HG02759 (cell line): ENCODE data around the gene PACSIN2.
"Not testable (repeated sequence)": the region's sequence is repeated elsewhere in the genome, so short reads cannot be mapped to it uniquely, and the experiment has no call there.

Source experiments
- ATAC-seq: cut with Tn5 transposase; IDR thresholded peaks from one replicate; pipeline ENCODE4 v1.9.1; 2021; ENCODE audit warnings: mild to moderate bottlenecking, moderate library complexity; ENCODE audit not compliant: unreplicated experiment

The PACSIN2 gene

DNA sequence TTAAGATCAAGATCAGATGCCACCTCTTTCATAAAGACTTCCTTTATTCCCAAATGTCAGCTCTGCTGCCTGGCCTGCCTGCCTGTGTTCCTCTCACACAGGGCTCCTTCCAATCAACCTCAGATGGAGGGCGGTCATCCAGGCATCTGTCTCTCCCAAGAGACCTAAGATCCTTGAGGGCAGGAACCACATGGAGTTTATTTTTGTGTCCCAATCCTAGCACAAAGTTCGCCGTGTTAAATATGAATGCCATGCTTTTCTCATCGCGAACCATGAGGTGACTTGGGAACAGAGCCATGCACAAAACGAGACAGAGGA, 85.2 kb downstream of the PACSIN2 start:
- no peak for ATAC-seq

DNA sequence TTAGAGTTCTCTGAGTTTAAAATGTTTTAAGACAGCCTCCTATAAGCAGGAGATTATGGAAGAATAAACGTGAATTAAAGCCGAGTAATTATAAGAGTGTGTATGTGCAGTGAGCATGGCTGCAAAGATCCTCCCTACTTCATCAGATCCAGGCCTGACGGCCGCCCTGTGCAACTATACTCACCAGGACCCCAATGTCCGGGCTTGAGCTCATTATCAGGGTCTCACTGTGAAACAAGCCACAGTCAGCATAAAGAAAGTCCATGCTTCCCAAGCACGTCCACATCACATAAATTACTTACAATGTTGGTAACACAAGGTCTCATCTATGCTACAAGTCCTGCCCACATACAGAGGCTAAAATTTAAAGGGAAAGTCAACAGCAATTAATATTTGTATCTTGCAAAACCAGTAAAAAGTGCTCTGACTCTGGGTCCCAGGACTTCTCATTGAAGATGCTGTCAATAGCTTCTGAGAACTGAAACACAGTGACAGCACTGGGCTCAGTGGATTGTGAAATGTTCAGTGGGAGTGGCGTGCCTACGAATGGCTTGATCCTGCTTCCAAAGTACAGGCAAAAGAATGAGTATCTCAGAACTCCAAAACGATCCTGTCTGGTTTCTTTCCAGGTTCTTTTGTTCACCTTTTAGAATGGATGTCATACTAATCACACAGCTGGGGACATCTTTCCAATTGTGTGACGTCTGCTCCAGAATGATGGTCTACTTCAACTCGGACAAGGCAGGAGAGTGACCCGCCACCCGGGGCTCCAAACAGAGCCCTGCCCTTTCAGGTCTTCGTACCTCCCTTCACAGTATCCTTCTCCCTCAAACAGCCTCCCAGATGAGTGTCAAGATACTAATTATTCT, 85.7 kb downstream of the PACSIN2 start:
- ATAC-seq: no peak

GRCh38 chr22:42927966-42928365, 87.0 kb downstream of the PACSIN2 start:
- ATAC-seq: no peak

- ATAC-seq: no peak
These were observed 88.2 kb downstream of the PACSIN2 start for GRCh38 chr22:42926768-42927167.

DNA sequence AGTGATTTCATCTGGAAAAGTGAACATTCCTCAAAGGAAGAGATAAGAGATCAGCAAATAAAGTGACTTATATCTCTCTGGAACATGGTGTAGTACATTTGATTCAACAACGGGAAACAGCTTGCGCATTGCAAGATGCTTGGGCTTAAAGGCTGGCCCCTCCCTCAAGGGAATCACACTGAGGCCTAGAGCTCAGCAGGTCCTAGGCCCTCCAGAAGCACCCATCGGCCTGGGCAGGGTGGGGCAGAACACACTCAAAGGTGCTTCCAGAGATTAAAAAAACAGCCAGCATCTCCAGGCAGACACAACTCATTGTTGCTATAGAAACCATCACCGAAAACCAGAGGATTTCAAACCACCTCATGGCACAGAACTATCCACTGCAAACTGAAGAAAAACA, 88.8 kb downstream of the PACSIN2 start:
- no peak for ATAC-seq

- ATAC-seq: no peak
These were observed 89.4 kb downstream of the PACSIN2 start for GRCh38 chr22:42925598-42925997.

GRCh38 chr22:42925031-42925430, 89.9 kb downstream of the PACSIN2 start:
- ATAC-seq: not testable (repeated sequence)

DNA sequence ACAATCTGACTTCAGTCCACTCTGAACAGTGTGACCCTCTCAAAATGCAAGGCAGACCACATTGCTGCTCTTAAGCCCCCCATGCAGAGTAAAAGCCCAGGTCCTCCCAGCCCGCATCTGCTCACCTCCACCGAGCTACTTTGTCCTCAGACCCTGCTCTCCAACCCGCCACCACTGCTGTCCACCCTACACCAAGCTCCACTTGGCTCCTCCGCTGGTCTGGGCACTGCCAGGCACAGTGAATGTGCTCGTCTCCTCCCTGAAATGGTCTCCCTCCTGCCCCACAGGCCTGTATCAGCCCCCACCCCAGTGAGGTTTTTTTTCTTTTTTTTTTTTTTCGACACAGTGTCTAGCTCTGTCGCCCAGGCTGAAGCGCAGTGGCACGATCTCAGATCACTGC, 90.5 kb downstream of the PACSIN2 start:
- no peak for ATAC-seq

- no peak for ATAC-seq
These were observed 92.4 kb downstream of the PACSIN2 start for GRCh38 chr22:42922374-42923191.

DNA sequence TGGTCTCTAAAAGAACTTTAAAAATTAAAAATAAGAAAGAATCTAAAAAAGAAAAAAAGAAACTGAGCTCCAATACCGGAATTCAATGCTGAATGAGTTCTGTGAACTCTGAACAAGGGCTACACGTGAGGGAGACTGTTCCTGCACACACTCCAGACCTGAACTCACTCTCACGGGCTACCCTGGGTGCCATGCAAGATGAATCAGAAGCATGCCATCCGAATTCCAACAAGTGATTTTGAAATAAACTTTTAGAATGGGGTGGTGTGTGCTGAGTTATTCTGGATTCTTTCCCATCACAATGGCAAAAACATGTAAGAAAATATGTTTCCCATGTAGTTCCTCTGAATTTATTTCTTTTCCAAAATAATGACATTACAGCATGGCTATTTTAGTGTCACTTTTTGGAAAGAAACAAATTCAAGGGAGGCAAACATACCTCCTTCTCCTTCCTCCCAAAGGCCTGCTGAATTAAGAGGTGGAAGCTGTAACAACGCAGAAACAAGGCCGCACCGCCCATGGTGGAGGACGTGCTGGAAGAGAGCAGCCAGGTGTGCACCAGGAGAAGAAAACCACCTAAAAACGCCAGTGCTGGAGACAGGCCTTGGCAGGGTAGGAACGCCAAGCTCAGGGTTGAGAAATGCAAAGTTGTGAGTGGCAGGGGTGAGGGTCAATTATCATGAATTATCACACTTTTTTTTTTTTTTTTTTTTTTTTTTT, 94.7 kb downstream of the PACSIN2 start:
- no peak for ATAC-seq

- ATAC-seq: no peak
These were observed 95.8 kb downstream of the PACSIN2 start for GRCh38 chr22:42919199-42919598.

GRCh38 chr22:42918500-42918899, 96.4 kb downstream of the PACSIN2 start:
- ATAC-seq: no peak

DNA sequence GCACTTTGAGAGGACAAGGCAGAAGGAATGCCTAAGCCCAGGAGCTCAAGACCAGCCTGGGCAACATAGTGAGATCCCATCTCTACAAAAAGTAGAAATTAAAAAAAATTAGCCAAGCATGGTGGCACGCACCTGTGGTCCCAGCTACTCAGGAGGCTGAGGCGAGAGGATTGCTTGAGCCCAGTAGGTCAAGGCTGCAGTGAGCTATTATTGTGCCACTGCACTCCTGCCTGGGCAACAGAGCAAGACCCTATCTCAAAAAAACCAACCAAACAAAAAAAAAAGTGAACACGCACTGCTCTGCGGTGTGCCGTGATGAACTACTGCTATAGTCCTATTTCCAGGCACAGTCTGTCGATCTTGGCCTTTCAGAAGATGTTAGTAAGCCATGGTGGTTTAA, 97.6 kb downstream of the PACSIN2 start:
- ATAC-seq: not testable (repeated sequence)

DNA sequence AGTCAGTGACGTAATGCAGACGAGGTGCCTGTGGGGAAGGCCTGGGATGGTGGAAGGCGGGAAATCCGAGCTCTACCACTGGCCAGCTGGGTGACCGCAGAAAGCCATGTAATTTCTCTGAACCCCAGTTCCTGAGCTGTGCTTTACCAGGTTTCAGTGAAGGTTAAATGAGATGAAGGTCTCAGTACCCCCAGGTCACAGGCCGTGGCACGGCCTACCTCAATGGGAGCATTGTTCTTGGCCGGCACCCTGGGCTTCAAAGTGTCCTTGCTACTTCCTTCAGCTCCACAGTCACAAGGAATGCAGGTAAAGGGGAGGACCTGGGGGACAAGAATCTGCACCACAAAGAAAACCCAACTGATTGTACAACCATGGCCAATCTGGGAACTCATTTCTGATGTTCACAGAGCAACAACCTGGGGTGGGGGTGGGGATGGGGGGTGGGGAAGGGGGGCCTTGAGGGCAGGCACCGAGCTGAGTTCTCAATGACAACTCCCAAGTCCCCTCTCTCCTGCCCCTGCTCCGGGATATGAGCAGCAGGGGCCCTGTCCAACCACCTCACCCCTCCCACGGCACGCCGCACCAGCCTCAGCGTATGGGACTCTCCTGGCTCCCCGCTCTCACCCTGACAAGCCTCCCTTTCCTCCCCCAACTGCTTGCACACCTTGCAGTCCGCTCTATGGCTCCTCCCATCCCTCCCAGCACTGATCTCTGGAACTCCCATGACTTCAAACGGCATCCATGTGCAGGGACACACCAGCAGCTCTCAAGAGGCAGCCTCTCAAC, 98.8 kb downstream of the PACSIN2 start:
- no peak for ATAC-seq

- no peak for ATAC-seq
These were observed 100.4 kb downstream of the PACSIN2 start for GRCh38 chr22:42914511-42915076.

DNA sequence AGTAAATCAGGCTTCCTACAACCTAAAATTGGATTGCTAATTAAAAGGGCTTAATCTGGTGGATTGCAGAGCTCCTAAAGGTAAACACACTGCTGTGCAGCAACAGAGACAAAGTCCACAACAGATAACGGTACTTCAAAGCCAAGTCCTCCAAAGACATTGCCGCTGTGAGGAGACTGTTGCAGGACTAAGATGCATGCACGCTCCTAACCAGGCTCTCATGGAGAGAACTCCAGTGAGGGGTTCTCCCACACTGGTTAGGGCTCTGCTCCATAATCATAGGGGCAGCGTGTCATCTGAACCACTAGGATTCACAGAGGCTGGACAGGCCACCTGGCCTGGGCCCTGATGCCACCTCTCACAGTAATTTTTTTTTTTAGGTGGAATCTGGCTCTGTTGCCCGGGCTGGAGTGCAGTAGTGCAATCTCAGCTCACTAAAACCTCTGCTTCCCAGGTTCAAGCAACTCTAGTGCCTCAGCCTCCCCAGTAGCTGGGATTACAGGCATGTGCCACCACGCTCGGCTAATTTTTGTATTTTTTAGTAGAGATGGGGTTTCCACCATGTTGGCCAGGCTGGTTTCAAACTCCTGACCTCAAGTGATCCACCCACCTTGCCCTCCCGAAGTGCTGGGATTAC, 101.0 kb downstream of the PACSIN2 start:
- no peak for ATAC-seq

- ATAC-seq: no peak
These were observed 102.9 kb downstream of the PACSIN2 start for GRCh38 chr22:42912059-42912458.

- ATAC-seq: no peak
These were observed 104.6 kb downstream of the PACSIN2 start for GRCh38 chr22:42910221-42910942.

DNA sequence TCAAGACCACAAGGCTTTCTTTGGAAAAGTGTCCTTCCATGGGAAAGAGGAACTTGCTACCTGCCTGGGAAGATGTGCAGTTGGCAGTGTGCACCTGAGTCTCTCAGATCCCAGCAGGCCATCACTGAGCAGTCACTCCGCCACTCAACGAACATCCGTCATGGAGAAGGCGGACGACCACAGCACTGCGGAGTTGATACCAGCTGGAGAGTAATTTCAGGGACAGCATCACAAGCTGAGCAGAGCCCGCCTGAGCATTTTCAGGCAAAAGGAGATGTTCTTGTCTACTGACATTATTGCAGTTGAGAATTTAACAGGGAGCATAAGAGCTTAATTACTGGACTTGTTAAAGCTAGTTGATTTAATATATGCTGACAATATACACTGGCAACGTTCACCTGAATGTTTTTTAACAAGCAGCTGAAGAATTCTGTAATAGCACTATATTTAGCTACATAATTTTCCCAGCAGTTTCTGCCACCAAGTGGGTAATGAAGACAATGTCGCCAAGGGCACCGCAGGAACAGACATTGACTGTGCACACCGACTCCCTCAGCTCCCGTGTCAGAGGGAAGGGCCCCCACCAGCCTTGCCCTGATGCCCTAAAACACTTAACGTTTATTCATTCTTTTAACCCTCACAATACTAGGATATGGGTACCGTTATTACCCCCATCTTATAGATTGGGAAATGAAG, 105.4 kb downstream of the PACSIN2 start:
- no peak for ATAC-seq
